Measurements from ENCODE around the gene OCRL.

The OCRL gene

DNA sequence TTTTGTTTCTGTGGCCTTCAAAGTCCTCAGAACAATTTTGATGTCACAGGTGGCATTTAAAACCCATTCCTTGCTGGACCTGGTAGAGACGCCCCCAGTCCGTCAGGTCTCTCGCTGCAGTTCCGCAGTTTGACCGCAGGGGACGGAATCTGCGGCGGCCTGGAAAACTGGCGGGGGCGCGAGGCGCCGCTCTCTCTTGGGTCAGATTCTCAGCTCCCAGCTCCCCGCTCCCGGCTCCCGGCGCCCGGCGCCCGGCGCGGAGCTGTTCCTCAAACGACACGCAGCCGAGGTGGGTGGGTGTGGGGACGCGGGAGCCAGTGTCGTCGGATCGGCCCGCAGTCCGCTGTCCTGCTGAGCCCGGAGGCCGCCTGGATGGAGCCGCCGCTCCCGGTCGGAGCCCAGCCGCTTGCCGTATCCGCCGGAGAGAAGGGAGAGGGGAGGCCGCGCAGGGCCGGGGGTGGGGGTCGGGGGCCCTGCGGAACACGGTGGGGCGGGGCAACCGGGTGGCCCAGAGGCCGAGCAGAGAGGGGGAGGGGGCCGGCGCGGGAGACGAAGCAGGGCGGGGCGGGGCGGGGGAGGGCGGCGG is at the start of gene OCRL:
Gene OCRL, plus strand, starts transcription at position 192 of the 586 bp plus-strand sequence. Its CDS starts 181 bp downstream, at position 373.
- DNase-seq, result peak; percentile 23 to 46

DNA sequence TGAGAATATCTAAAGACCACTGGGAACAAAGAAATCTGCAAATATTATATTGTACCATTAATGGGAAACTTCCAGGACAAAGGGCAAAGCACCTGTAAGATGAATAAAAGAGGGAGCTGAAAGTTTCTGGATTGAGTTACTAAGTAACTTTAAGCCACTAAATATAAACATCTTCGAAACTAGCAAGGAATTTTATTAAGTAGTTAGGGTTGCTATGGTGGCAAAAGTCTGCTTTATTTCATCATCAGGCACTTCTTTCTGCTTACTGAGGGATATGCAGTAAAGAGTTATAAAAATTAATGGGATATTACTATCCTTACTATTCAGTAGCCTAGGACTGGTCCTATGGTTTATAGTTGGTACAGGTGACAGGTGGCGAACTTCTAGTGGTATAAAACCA is 49.7 kb upstream of the OCRL start:
- DNase-seq, result no peak

DNA sequence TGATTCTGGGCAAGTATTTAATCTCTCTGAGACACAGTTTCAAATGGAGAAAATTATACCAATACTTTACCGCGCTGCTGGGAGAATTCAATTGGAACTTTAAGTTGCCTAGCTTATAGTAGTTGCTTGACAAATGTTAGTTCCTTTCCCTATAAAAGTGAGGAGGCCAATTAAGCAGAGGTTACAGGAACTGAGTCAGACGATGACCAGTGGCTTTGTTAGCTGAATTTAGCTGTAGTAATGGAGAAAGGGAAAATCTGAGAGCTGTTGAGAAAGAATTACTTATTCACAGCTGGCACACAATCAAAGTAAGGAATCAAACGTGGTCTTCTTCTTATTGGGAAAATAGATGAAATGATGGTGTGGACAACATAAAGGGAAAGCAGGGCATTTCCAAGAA is 46.4 kb upstream of the OCRL start:
- DNase-seq, result no peak

DNA sequence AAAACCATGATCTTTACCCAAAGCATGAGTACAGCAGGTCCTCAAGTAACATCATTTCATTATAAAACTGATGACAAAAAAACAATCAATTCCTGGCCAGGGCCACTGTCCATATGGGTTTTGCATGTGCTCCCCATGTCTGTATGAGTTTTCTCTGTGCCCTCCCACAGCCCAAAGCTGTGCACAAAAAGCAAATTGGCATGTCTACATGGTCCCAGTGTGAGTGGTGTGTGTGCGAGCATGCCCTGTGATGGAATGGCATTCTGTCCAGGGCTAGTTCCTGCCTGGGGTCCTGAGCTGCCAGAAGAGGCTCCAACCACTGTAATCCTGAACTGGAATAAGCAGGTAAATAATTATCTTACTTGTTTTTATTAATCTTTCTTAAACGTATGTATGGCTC is 45.2 kb upstream of the OCRL start:
- no peak for DNase-seq

DNA sequence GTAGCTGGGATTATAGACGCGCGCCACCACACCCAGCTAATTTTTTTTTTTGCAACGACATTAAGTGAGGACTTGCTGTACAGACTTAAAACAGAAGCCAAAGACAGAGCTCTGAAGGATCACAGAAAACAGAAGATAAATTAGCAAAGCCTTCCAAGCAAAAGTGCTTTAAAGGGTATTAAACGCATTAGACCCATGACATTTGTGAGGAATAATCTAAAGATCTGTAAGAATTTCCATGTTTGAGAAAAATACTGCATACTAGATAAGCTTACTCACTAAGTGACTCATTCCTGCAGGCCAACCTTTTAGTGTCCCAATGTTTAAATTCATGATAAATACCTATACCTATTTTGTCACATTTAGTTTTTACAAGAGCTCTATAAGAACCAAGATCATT is 44.2 kb upstream of the OCRL start:
- no peak for DNase-seq

DNA sequence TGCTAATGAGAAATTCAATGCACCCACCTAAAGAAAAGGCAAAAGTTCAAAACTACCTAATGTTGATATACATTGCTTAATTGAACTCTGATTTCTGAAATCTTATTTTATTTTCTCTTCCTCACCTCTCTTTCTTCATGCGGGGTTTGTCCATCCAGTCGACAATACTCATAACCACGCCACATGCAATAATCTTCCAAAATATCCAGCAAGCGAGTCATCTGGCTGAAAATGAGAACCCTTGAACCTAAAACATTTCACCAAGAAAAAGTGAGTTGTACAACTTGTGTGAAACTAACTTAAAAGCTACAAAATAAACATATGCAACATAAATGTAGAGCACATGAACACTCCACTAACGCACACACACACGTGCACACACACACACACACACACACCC is 43.4 kb upstream of the OCRL start:
- no peak for DNase-seq

DNA sequence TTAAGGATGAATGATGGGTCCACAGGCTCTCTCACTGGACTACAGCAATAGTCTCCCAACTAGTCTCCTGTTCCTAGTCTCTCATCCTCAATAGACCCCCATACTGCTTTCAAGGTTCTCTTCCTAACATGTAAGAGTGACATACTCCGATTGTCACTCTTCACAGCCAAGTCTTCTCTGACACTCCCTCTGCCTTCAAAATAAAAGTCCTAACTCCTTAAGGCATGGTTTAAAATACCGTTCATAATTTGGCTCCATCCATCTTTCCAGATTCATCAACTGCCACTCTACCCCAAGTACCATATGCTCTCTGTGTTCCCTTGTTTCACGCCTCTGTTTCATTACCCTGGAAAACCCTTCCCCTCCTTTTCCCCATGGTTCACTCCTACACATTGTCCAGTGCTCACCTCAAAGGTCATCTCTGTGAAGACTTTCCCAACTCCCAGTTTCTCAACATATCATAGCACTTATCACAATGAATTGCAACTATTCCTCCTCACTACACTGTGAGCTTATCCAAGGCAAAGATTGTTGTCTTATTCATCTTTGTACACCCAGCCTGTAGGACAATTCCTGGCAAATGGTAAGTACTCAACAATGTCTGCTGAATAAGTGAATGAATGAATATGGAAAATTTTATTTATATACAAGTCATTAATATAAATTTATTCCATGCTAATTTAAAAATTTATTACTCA is 42.8 kb upstream of the OCRL start:
- DNase-seq, result no peak

DNA sequence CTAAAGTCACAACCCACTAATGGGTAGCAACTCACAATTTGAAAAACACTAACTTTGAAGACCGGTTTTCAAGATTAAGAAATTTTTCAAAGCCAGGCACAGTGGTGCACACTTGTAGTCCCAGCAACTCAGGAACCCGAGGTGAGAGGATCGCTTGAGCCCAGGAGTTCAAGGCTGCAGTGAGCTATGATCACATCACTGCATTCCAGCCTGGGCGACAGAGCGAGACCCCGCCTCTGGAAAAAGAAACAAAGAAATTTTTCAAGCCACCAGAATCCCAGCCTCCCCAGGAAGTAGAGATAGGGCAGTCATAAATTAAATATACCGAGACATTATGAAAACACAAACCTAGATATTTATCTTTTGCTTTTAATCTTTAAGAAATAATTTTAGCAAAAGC is 29.7 kb upstream of the OCRL start:
- no peak for DNase-seq

DNA sequence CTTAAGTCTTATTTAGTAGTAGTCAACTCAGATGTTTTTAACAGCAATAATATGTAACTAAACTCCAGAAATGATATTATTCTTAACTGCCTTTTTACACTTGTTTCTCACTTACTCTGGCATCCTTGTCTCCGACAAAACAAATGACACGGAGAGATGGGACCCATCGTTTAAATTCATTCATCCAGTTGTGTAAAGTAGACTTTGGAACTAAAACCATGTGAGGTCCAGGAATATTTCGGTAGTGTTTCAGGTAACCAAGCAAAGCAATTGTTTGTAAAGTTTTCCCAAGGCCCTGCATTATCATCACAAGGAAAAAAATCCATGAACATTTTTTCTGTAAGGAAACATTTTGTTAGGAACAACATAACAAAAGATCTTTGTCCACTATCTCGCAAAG is 28.4 kb upstream of the OCRL start:
- no peak for DNase-seq

DNA sequence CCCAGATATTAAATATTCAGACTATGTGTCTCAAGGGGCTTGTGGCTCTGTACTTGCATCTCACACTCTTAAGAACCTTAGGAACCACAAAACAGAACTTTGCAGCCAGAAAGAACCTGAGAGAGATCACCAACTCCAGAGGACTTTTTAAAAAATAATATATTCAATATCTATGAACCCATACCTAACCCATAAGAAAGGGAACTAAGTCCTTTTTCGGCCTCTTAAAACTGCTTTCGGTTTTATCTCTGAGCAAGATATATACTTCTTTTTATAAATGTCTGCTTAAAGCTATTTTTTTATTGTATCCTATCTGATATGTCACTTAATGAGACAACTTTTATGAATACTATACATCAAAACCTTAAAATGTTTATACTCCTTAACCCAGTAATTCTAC is 27.6 kb upstream of the OCRL start:
- DNase-seq, result no peak

DNA sequence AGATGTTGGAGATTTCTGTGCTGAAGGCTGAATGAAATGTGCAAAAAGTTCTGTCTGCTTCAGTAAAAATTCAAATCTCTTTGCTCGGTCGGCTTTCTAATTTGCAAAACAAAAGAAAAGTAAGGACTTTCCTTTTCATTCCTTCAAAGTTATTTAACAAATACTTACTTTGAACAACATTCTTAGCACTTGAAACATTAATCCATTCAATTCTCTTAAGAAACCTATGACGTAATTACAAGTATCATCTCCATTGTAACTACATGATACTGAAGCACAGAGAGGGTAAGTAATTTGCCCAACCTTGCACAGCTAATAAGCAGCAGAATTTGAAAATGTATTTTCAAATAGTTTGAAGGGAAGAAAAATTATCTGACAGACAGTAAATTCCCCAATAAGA is 23.7 kb upstream of the OCRL start:
- no peak for DNase-seq

DNA sequence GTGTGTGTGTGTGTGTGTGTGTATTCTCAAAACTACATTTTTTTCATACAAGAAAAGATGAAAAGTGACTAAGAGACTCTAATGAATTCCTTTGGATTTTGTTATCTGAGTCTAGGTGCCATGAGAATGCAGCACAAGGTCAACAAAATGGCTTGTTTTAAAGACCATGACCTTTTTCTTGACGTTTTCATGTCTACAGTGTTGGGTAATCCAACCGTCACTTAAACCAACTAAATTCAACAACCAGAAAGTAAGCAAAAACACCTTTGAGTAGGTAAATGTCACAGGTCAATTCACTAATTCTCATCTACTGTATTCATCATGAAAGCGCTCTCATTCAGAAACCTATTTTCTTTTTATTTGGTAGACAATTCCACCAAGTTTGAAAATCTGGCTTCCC is 19.9 kb upstream of the OCRL start:
- DNase-seq, result no peak

DNA sequence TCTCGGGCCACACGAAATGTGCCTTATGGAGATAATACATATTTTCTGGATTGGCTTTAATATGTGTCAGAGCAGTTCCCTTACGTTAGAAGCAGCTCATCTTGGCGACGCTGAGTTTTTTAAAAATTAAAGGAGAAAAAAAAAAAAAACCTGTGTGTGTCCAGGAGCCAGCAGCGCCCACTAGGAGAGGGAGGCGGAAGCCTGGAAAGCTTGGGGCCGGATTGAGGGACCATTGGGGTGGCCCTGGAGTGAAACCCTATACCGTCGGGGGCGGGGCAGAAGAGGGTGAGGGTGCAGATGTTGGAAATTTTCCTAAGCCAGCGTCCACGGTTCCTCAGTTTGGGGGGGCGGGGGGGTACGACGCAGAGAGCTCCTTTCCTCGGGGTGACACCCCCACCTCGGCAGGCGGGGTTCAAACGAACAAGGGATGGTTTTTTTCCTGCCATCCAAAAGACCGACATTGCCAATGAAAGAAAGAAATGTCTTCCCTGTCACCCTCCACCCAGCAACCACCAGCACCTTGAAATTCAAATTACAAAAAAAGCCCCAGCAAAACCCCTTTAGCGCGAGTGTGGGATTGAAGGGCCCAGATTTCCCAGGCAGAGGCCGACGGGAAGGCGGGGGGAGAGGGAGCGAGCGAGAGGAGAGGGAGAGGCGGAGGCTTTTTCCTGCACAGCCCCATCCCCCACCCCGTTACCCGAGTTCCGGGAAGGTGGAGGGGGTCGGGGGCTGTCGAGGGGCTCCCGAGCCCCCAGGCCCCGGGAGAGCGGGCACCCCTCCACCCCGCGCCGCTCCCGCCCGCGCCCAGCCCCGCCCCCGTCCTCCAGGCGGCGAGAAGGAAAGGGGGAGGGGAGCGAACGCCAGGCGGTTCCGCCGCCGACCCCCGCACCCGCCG is 17.6 kb upstream of the OCRL start:
- peak in 1 of 2 donors; percentile 1 for DNase-seq

DNA sequence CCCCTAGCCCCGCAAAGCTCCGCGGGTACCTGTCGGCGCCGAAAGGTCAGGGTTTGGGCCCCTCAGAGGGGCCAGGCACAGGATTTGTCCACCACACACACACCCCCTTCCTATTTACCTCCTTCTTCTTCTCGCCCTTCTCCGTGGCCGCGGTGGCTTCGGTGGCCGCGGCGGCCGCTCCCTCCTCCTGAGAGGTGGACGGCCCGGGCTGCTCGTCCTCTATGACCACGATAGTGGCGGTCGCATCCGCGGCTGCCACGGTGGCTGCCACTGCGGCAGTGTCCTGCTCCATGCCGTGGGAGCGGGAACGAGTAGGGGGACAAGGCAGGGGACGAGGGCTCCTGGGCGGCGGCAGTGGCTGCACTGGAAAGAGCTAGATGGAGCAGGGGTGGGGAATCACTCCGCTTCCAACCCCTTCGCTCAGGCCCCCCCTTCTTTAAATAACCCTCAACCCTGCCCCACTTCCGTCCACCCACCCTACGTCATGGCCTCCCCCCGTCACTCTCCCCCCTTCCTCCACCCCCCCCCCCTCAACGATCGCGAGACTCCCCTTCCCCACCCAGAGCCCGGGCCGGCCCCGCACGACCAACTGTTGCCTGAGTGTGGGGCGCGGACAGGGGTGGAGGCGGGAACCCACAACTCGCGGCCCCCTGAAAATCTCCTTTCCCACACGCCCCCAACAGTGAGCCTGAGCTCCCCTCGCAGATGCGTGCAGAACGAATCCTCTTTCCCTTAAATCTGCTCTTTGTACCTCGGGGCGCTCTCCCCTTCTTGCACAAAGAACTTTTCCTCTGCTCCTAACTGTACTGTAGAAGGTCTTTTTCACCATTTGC is 16.8 kb upstream of the OCRL start, which contains the start of gene SMARCA1:
Gene SMARCA1, minus strand, starts transcription at position 412 of the 833 bp plus-strand sequence. Its CDS starts 120 bp downstream, at position 292.
- peak in 1 of 2 donors; percentile 2 for DNase-seq

DNA sequence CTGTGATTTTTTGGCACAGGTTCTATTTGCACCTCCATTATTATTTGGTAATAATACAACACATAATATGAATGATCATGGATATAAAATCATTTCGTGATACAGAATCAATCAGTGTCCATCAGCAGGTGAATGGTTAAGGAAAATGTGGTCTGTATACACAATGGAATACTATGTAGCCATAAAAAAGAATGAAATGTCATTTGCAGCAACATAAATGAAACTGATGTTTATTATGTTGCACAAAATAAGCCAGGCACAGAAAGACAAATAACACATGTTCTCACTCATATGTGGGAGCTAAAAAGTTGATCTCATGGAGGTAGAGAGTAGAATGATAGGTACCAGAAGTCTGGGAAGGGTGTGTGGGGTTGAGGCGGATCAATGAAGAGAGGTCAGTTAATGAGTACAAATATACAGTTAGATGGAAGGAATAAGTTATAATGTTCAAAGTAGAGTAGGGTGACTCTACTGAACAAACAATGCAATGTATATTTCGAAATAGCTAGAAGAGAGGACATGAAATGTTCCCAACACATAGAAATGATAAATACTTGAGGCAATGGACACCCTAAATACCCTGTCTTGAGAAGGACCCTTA is 15.7 kb upstream of the OCRL start:
- no peak for DNase-seq

DNA sequence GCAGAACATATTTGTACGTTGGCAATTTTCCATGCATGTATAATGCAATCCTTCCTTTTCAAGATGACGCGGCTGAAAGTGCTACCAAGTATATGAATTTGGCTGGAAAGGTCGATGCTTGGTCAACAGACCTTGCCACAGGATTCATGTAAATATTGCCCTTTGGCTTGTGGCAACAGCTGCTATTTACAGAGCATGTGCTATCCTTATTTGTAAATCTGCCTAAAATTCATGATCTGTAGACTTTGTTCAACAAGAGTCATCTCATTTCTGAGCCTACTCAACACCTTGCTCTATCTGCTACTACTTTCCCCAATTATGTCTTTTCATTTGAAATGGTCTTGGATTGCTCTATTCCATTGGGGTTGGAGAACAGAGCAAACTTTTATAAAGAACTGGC is 14.9 kb upstream of the OCRL start:
- no peak for DNase-seq

DNA sequence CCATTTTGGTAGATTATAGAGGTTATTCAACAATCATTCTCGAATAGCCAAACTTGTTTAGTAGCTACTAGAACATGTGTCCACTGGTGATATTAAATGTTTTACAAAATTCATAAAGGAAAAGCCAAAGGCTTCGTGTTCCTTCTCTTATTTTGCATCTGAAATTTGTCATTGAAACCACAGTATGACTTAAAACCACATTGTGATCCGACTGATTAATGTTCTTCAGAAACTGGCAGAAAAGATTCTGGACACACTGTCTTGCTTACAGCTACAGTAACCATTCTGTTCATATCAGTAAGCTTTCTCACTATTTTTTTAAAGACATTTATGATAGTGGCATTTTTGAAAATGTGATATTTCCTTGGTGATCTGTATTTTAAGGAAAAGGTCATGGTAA is 14.2 kb upstream of the OCRL start:
- no peak for DNase-seq

DNA sequence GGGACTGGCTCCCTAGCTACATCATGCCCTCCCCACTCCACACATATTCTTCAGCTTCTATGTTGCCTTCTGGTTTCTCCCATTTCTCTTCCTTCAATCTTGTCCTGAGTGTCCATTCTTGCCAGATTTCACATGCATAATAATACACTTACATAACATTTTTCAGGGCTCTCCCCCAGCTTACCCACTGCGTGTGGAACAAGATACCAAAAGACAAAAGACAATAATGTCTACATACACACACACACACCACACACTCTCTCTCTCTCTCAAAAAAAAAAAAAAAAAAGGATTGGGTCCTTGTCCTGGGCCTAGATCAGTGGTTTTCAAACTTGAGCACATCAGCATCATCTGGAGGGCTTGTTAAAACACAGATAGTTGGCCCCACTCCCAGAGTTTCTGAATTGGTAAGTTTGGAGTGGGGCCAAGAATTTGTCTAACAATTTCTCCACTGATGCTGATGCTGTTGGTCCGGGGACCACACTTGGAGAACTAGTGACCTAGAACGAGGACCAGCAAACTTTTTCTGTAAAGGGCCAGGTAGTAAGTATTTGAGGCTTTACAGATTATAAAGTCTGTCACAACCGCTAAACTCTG is 10.3 kb upstream of the OCRL start:
- DNase-seq, result no peak

DNA sequence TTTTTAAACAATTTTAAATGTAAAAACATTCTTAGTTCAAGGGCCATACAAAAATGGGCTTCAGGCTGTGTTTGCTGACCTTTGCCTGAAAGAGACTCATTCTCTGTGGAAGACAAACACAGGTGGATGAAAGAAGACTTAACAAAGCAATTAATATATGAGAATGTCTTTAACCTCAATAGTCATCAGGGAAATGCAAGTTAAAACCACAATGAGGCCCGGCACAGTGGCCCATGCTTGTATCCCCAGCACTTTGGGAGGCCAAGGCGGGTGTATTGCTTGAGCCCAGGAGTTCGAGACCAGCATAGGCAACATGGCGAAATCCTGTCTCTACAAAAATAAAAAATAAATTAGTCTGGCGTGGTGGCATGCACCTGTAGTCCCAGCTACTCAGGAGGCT is 9.6 kb upstream of the OCRL start:
- no peak for DNase-seq

DNA sequence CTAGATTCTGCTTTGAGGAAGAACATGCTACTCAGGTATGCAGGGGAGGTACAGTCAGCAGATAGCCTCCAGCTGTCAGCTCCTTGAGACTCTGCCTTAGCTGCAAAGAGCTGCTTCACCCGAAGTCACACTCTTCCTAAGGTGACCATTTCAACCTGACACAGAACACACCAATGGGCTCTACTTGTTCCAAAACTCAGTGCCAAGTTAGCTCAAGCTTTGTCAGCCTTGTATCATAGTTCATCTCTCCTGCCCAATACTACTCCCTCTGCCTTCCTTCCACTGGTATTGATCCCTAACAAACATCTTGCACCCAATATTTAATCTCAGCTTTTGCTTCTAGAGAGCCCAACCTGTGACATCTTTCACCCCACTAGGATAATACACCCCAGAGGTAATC is 8.9 kb upstream of the OCRL start:
- DNase-seq, result no peak

DNA sequence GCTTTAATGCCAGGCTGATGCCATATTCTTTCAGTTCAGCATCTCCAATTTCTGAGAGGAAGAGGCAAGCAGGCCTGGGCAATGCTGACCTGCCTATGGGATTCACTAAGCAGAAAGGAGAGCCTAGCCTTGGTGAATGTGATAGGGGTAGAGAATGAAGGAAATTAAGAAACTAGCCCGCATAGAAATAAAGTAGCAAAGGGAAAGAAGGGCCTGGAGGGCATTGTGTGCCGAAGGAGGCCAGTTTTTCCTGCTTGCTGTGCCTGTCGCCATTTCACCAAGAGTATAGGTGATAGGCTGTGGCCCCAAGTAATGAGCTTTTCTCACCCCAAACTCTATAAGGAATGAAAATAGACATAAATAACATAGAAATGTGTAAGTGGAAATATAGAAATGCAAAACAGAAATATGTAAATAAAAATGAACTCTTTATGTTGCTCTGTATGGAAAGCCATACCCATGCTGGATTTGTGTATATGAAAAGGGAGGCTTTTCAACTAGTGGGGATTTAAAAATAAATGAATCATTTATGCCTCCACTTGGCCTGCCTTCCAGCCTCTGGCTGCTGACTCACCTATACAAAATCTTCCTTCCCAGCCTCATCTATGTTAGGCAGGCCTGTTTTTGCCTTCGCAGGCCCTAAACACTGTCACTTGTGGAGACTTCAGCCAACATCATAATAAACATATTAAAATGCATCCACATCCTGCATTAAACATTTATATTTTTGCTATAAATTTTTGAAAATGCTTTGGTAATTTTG is 5.1 kb upstream of the OCRL start:
- no peak for DNase-seq

Measured in activated CD4-positive, alpha-beta T cell treated with anti-CD3 and anti-CD28 coated beads for 4 hours (primary cell).